NOMO-1 treated with DMSO at 0.1 percent for 48 hours (cell line): Measurements from ENCODE around the gene CLDN5.

Experiments used
- DNase-seq: peaks from one replicate; lab custom pipeline; 2025; ENCODE audit not compliant: unreplicated experiment; lab: John Stamatoyannopoulos, UW

CLDN5 gene

DNA sequence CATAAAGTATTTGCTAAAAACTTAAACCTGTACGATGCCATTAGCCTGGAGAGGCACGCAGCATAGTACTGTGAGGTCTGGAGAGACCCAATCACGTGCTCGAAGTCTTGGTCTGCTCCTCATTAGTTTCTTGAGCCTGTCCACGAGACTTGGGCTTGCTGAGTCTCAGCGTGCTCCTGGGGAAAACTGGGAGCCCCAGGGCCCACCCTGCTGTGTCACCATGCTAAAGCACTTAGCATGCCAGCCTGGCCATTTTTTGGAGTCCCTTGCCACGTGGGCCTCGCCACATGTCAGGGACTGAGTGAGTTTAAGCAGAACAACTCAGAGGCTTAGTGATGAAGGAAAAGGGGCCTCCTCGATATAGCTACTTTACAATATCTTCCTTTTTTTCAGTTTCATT is 41.9 kb downstream of the CLDN5 start:
- no peak for DNase-seq

GRCh38 chr22:19480789-19481188 is 43.4 kb downstream of the CLDN5 start:
- DNase-seq, result peak; percentile 7

DNA sequence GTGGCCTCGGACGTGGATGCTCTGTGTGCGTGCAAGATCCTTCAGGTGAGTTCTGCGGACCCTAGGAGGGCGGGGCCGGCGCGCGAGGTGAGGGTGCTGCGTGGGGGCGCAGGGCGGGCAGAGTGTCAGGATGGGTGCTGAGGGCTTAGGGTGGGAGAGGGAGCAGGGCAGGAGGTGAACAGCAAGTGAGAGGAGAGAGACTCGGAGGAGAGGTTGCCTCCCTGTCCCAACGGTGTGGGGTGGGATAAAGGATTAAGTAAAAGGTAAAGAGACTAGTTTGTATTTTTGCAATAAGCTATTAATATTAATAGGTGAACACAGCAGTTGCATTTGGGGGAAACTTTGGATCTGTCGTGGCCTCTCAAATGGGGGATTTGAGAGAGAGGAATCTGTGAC is 44.0 kb downstream of the CLDN5 start:
- DNase-seq, result no peak

DNA sequence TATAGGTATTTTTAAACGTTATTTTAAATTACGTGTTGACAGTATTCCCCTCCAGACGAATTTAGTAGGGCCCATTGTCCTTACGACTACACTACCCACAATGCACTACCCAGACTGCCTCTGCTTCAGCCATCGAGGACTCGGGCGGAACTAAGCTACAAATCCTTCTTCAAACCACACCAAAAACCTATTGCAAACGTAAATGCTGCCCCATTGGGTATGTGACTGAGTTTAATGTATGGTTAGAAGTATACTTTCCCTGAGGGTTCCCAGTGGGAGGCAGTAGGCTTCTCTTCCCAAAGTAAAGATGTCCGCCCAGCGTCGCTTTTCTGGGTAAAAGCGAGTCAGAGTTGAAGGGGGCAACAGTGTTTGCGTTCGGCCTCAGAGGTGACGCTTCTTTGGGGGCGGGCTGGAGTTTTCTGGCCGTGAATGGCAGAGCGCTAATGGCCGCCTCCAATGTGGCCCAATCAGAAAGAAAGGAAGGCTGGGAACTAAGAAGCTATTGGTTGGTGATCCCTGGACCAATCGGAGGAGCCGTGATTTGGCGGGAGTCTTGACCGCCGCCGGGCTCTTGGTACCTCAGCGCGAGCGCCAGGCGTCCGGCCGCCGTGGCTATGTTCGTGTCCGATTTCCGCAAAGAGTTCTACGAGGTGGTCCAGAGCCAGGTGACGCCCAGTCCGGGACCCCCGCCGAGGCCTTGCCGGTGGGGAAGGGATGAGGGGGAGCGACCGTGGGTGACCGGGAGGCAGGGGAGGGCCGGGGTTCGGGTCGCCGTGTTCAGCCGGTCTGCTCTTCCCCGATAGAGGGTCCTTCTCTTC is 44.6 kb downstream of the CLDN5 start, which contains the start of gene CDC45:
CDC45 (plus strand) TSS at position 566 of the 818 bp plus-strand sequence; CDS start at position 615, 49 bp downstream.
- peak; percentile 100 for DNase-seq

DNA sequence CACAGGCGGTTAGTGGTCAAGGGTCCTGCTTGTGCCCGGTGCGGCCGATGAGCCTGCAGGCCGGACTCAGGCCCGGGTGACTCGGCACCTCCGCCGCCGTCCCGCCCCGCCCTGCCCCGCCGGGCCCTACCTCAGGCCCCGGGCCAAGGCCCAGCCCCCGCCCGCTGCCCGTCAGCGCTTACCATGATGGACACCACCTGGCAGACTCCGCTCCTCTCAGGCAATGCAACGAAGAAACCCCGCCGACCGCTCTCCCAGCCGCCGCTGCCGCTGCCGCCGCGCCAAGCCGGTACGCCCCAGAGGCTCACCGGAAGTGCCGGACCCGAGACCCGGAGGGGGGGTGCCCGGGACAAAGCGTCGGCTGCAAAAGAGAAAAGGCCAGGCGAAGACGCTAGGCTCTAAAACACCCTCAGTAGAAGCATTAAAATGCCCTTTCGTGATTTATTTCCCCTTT is 45.3 kb downstream of the CLDN5 start, which contains the start of gene UFD1:
UFD1 (minus strand) TSS at position 293 of the 454 bp plus-strand sequence; CDS start at position 185, 108 bp downstream.
- peak; percentile 82 for DNase-seq

GRCh38 chr22:19478045-19478900 is 45.9 kb downstream of the CLDN5 start:
- no peak for DNase-seq

- no peak for DNase-seq
Observed at GRCh38 chr22:19477321-19478044, 46.7 kb downstream of the CLDN5 start.

DNA sequence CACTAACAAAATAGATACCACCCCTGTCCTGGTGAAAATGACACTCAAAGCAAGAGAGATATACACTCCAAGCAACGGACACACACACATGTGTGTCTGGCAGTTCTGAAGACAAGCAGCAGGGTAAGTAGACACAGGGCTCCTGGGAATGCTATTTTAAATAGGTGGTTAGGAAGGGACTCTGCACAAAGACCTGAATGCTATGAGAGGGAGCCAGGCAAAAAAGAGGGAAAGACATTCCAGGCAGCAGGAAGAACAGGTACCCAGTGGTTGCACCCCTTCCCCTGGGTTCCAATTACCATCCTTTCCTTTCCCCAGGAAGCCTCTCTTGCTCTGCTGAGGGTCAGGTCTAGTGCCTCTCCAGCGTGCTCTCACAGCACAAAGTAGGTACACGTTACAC is 48.2 kb downstream of the CLDN5 start:
- no peak for DNase-seq

- no peak for DNase-seq
Observed at GRCh38 chr22:19473578-19473977, 50.6 kb downstream of the CLDN5 start.
